SK-N-SH treated with all-trans-retinoic acid at 6 μM for 48 hours (cell line): Measurements from ENCODE around the gene ABCF2.

Source experiments
- ATAC-seq: fragments of 200-7000 bp; cut with Tn5 transposase; 3 replicates; pipeline ENCODE4 v1.9.1; 2020; ENCODE audit warnings: mild to moderate bottlenecking, moderate library complexity
- ARNTL ChIP-seq: fragments of 450-650 bp; formaldehyde crosslinking; IDR thresholded peaks from 2 replicates; pipeline ENCODE4 v1.5.0; 2020; ENCODE audit warnings: low read depth, mild to moderate bottlenecking, moderate library complexity, borderline replicate concordance
- BACH2 ChIP-seq: fragments of 250-450 bp; sonication (Bioruptor Pico); IDR thresholded peaks from 2 replicates; pipeline ENCODE4 v1.9.0; 2021; ENCODE audit warnings: mild to moderate bottlenecking, borderline replicate concordance
- CREB5 ChIP-seq: fragments of 250-450 bp; sonication (Bioruptor Pico); IDR thresholded peaks from 2 replicates; pipeline ENCODE4 v1.5.1; 2020; ENCODE audit warnings: low read depth, mild to moderate bottlenecking, moderate library complexity
- CSDC2 ChIP-seq: fragments of 250-450 bp; sonication (Bioruptor Pico); IDR thresholded peaks from 2 replicates; pipeline ENCODE4 v1.5.0; 2020; ENCODE audit warnings: mild to moderate bottlenecking, moderate library complexity
- ESRRG ChIP-seq: fragments of 250-450 bp; sonication (Bioruptor Pico); IDR thresholded peaks from 2 replicates; pipeline ENCODE4 v1.6.1; 2021; ENCODE audit warnings: mild to moderate bottlenecking
- GLIS3 ChIP-seq: fragments of 250-450 bp; sonication (Bioruptor Pico); IDR thresholded peaks from 2 replicates; pipeline ENCODE4 v1.5.0; 2020; ENCODE audit warnings: mild to moderate bottlenecking, moderate library complexity
- ISL1 ChIP-seq: fragments of 250-450 bp; sonication (Bioruptor Pico); IDR thresholded peaks from 2 replicates; pipeline ENCODE4 v2.1.2; 2022; ENCODE audit warnings: mild to moderate bottlenecking, moderate library complexity
- OSR1 ChIP-seq: fragments of 250-450 bp; sonication (Bioruptor Pico); IDR thresholded peaks from 2 replicates; pipeline ENCODE4 v1.8.0; 2022; ENCODE audit warnings: moderate library complexity, mild to moderate bottlenecking, inconsistent platforms
- POU6F1 ChIP-seq: fragments of 250-450 bp; sonication (Bioruptor Pico); IDR thresholded peaks from 2 replicates; pipeline ENCODE4 v1.8.0; 2021; ENCODE audit warnings: low read depth, mild to moderate bottlenecking, moderate library complexity, borderline replicate concordance
- PPARA ChIP-seq: fragments of 250-450 bp; sonication (Bioruptor Pico); IDR thresholded peaks from 2 replicates; pipeline ENCODE4 v1.5.0; 2020; ENCODE audit warnings: mild to moderate bottlenecking, borderline replicate concordance
- RARB ChIP-seq: fragments of 250-450 bp; sonication (Bioruptor Pico); IDR thresholded peaks from 2 replicates; pipeline ENCODE4 v1.8.0; 2021; ENCODE audit warnings: mild to moderate bottlenecking, moderate library complexity
- SNAI2 ChIP-seq: fragments of 250-450 bp; sonication (Bioruptor Pico); IDR thresholded peaks from 2 replicates; pipeline ENCODE4 v1.5.0; 2020; ENCODE audit warnings: mild to moderate bottlenecking, moderate library complexity
- TOX ChIP-seq: fragments of 250-450 bp; sonication (Bioruptor Pico); IDR thresholded peaks from 2 replicates; pipeline ENCODE4 v1.8.0; 2021; ENCODE audit warnings: mild to moderate bottlenecking, moderate library complexity, borderline replicate concordance
- ZC3H10 ChIP-seq: fragments of 250-450 bp; sonication (Bioruptor Pico); IDR thresholded peaks from 2 replicates; pipeline ENCODE4 v1.5.1; 2021; ENCODE audit warnings: mild to moderate bottlenecking, moderate library complexity
- ZFP3 ChIP-seq: fragments of 250-450 bp; sonication (Bioruptor Pico); IDR thresholded peaks from 2 replicates; pipeline ENCODE4 v1.5.0; 2020; ENCODE audit warnings: mild to moderate bottlenecking, moderate library complexity
- ZFP30 ChIP-seq: fragments of 450-650 bp; formaldehyde crosslinking; IDR thresholded peaks from 2 replicates; pipeline ENCODE4 v1.5.0; 2022; ENCODE audit warnings: mild to moderate bottlenecking, moderate library complexity
- ZNF565 ChIP-seq: fragments of 450-650 bp; formaldehyde crosslinking; conservative IDR thresholded peaks from 2 replicates; pipeline ENCODE4 v1.5.0; 2020; ENCODE audit warnings: low read depth, mild to moderate bottlenecking, moderate library complexity
- ZNF70 ChIP-seq: fragments of 450-650 bp; formaldehyde crosslinking; IDR thresholded peaks from 2 replicates; pipeline ENCODE4 v1.5.0; 2020; ENCODE audit warnings: mild to moderate bottlenecking, moderate library complexity
- TF ChIP-seq, protein P1 (sequence below): fragments of 250-450 bp; sonication (Bioruptor Pico); IDR thresholded peaks from 2 replicates; pipeline ENCODE4 v1.5.1; 2021; ENCODE audit warnings: mild to moderate bottlenecking, moderate library complexity
- TF ChIP-seq, protein P2 (sequence below): fragments of 250-450 bp; sonication (Bioruptor Pico); IDR thresholded peaks from 2 replicates; pipeline ENCODE4 v1.5.0; 2020; ENCODE audit warnings: mild to moderate bottlenecking, moderate library complexity
- TF ChIP-seq, protein P3 (sequence below): fragments of 250-450 bp; sonication (Bioruptor Pico); IDR thresholded peaks from 2 replicates; pipeline ENCODE4 v1.8.0; 2020; ENCODE audit warnings: mild to moderate bottlenecking, moderate library complexity, borderline replicate concordance

ABCF2 gene

DNA sequence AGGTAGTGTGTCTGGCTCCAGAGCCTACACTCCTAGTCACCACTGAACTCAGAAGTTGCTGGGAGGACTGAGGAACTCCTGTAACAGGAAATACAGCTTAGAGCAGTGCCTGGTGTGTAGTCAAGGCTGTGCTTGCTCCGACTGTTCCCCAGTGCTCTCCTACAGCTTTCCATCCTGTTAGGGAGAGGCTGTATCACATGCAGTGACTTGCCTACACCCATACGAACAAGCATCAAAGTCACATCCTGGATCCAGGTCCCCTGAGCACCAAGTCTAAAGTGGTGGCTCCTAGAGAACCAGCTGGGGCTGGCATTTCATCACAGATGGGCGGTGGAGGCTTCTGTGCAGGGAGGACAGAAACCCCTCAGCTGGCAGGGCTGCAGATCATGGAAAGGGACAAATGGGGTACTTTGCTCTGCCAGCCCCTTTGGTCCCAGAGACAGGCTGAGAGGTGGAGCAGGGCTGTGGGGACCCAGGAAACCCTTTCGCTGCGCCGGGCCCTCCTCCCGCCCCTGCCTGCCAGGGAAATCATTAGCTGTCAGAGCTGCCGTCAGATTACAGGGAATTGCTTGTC, 47.6 kb downstream of the ABCF2 start:
- TF ChIP-seq PPARA, result no peak
- TF ChIP-seq SNAI2 (CRISPR knock-in tag), result no peak
- no peak for TF ChIP-seq OSR1 (CRISPR knock-in tag)
- no peak for TF ChIP-seq ZNF565 (CRISPR knock-in tag)
- no peak for TF ChIP-seq ARNTL (CRISPR knock-in tag)
- no peak for TF ChIP-seq TOX
- no peak for TF ChIP-seq GLIS3 (CRISPR knock-in tag)
- TF ChIP-seq, protein P1, sequence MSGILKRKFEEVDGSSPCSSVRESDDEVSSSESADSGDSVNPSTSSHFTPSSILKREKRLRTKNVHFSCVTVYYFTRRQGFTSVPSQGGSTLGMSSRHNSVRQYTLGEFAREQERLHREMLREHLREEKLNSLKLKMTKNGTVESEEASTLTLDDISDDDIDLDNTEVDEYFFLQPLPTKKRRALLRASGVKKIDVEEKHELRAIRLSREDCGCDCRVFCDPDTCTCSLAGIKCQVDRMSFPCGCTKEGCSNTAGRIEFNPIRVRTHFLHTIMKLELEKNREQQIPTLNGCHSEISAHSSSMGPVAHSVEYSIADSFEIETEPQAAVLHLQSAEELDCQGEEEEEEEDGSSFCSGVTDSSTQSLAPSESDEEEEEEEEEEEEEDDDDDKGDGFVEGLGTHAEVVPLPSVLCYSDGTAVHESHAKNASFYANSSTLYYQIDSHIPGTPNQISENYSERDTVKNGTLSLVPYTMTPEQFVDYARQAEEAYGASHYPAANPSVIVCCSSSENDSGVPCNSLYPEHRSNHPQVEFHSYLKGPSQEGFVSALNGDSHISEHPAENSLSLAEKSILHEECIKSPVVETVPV (CRISPR knock-in tag), result no peak
- no peak for TF ChIP-seq ESRRG
- TF ChIP-seq, protein P2, sequence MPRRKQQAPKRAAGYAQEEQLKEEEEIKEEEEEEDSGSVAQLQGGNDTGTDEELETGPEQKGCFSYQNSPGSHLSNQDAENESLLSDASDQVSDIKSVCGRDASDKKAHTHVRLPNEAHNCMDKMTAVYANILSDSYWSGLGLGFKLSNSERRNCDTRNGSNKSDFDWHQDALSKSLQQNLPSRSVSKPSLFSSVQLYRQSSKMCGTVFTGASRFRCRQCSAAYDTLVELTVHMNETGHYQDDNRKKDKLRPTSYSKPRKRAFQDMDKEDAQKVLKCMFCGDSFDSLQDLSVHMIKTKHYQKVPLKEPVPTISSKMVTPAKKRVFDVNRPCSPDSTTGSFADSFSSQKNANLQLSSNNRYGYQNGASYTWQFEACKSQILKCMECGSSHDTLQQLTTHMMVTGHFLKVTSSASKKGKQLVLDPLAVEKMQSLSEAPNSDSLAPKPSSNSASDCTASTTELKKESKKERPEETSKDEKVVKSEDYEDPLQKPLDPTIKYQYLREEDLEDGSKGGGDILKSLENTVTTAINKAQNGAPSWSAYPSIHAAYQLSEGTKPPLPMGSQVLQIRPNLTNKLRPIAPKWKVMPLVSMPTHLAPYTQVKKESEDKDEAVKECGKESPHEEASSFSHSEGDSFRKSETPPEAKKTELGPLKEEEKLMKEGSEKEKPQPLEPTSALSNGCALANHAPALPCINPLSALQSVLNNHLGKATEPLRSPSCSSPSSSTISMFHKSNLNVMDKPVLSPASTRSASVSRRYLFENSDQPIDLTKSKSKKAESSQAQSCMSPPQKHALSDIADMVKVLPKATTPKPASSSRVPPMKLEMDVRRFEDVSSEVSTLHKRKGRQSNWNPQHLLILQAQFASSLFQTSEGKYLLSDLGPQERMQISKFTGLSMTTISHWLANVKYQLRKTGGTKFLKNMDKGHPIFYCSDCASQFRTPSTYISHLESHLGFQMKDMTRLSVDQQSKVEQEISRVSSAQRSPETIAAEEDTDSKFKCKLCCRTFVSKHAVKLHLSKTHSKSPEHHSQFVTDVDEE (CRISPR knock-in tag), result no peak
- no peak for TF ChIP-seq RARB (CRISPR knock-in tag)
- no peak; the same call in 2 of the 3 replicates for ATAC-seq

GRCh38 chr7:151178831-151179230, 48.2 kb downstream of the ABCF2 start:
- TF ChIP-seq GLIS3 (CRISPR knock-in tag), result no peak
- no peak for TF ChIP-seq ZFP3 (CRISPR knock-in tag)
- TF ChIP-seq ARNTL (CRISPR knock-in tag), result no peak
- no peak for TF ChIP-seq CSDC2 (CRISPR knock-in tag)
- no peak for TF ChIP-seq ESRRG
- no peak for TF ChIP-seq ZC3H10 (CRISPR knock-in tag)
- TF ChIP-seq TOX, result no peak
- no peak for TF ChIP-seq POU6F1 (CRISPR knock-in tag)
- TF ChIP-seq CREB5 (CRISPR knock-in tag), result no peak
- TF ChIP-seq PPARA, result no peak
- no peak for TF ChIP-seq ISL1
- no peak for TF ChIP-seq ZNF565 (CRISPR knock-in tag)
- TF ChIP-seq ZFP30 (CRISPR knock-in tag), result no peak
- no peak for TF ChIP-seq ZNF70
- TF ChIP-seq BACH2, result no peak
- TF ChIP-seq, protein P3, sequence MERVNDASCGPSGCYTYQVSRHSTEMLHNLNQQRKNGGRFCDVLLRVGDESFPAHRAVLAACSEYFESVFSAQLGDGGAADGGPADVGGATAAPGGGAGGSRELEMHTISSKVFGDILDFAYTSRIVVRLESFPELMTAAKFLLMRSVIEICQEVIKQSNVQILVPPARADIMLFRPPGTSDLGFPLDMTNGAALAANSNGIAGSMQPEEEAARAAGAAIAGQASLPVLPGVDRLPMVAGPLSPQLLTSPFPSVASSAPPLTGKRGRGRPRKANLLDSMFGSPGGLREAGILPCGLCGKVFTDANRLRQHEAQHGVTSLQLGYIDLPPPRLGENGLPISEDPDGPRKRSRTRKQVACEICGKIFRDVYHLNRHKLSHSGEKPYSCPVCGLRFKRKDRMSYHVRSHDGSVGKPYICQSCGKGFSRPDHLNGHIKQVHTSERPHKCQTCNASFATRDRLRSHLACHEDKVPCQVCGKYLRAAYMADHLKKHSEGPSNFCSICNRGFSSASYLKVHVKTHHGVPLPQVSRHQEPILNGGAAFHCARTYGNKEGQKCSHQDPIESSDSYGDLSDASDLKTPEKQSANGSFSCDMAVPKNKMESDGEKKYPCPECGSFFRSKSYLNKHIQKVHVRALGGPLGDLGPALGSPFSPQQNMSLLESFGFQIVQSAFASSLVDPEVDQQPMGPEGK, result no peak
- TF ChIP-seq, protein P2 (CRISPR knock-in tag), result no peak
- TF ChIP-seq, protein P1 (CRISPR knock-in tag), result no peak
- no peak for ATAC-seq
